GM12873 (cell line): Measurements from ENCODE around the gene ZNF593.

Experiments used
- CTCF ChIP-seq: IDR thresholded peaks from 2 replicates; pipeline ENCODE4 v1.5.1; 2012; ENCODE audit warnings: low read depth, mild to moderate bottlenecking, moderate library complexity, low read length, control low read depth; ENCODE audit not compliant: insufficient read depth; ENCODE audit errors: missing control alignments

ZNF593 gene

GRCh38 chr1:26168410-26169197 is 1.1 kb upstream of the ZNF593 start, which contains the start of gene C1orf232:
C1orf232 (minus strand) TSS chr1:26168963; CDS start chr1:26168499, 464 bp downstream.
- TF ChIP-seq CTCF: no peak

GRCh38 chr1:26169198-26169554 is 532 bp upstream of the ZNF593 start:
- TF ChIP-seq CTCF: no peak

GRCh38 chr1:26170472-26170821 is 739 bp downstream of the ZNF593 start:
- no peak for TF ChIP-seq CTCF

GRCh38 chr1:26171084-26172072 is 1.7 kb downstream of the ZNF593 start, which contains the start of gene ZNF593OS:
ZNF593OS (minus strand) TSS chr1:26171832; CDS start chr1:26171661, 171 bp downstream.
- TF ChIP-seq CTCF: no peak

- no peak for TF ChIP-seq CTCF
These were observed 5.6 kb downstream of the ZNF593 start for GRCh38 chr1:26175346-26175745.

GRCh38 chr1:26177182-26177684 is 7.5 kb downstream of the ZNF593 start, which contains the start of gene CNKSR1:
CNKSR1 (plus strand) TSS chr1:26177491; CDS start chr1:26177548, 57 bp downstream.
- no peak for TF ChIP-seq CTCF

- no peak for TF ChIP-seq CTCF
These were observed 10.3 kb downstream of the ZNF593 start for GRCh38 chr1:26180010-26180506.
